SK-N-MC (cell line): Measurements from ENCODE around the gene BCKDHA.

ENCODE experiments used
- DNase-seq: peaks from one replicate; pipeline ENCODE4 v3.0.0-alpha.2; 2011; ENCODE audit warnings: low read depth, low spot score
- H3K27ac ChIP-seq: fragments of 200-600 bp; sonication (generic); 2 replicates; pipeline ENCODE4 v1.5.1; 2016; ENCODE audit warnings: mixed run types
- H3K36me3 ChIP-seq: fragments of 200-600 bp; sonication (generic); 2 replicates; pipeline ENCODE4 v1.6.1; 2017; ENCODE audit warnings: antibody characterized with exemption, low read length, mixed read lengths; ENCODE audit not compliant: insufficient read depth
- H3K4me3 ChIP-seq: fragments of 200-600 bp; sonication (generic); 2 replicates; pipeline ENCODE4 v1.5.1; 2016
- H3K9ac ChIP-seq: fragments of 200-600 bp; sonication (generic); 2 replicates; pipeline ENCODE4 v1.8.0; 2017; ENCODE audit warnings: mixed run types, mixed read lengths; ENCODE audit not compliant: insufficient read length
- H3K9me3 ChIP-seq: fragments of 200-600 bp; sonication (generic); 2 replicates; pipeline ENCODE4 v1.6.1; 2017; ENCODE audit warnings: low read depth, mild to moderate bottlenecking, antibody characterized with exemption, low read length, moderate library complexity, mixed read lengths
- EZH2 ChIP-seq: fragments of 200-600 bp; sonication (generic); IDR thresholded peaks from one replicate; pipeline ENCODE4 v1.6.1; 2017; ENCODE audit warnings: antibody characterized with exemption
- FOXP2 ChIP-seq: optimal IDR thresholded peaks from 2 replicates; pipeline ENCODE3; 2011; ENCODE audit warnings: mild to moderate bottlenecking, moderate library complexity; ENCODE audit not compliant: insufficient read depth; ENCODE audit errors: extremely low read length, control extremely low read depth
- POLR2AphosphoS5 ChIP-seq: IDR thresholded peaks from 2 replicates; pipeline ENCODE4 v1.6.1; 2012; ENCODE audit warnings: mild to moderate bottlenecking, low read depth, low read length, borderline replicate concordance

Gene BCKDHA

GRCh38 chr19:41422955-41423354 is 25.3 kb downstream of the BCKDHA start:
- H3K27ac ChIP-seq: no peak overlapping the region
- TF ChIP-seq FOXP2 (no peak), EZH2 (no peak), POLR2AphosphoS5 (no peak)
- H3K9me3 ChIP-seq: no peaks in the 10 kb centered on the region

GRCh38 chr19:41424335-41425173 is 26.9 kb downstream of the BCKDHA start:
- H3K9ac ChIP-seq: no peak overlapping the region
- DNase-seq: no peak
- no peak overlapping the region for H3K4me3 ChIP-seq
- H3K27ac ChIP-seq: no peak overlapping the region
- TF ChIP-seq FOXP2: no peak
- no peak for TF ChIP-seq EZH2
- no peak for TF ChIP-seq POLR2AphosphoS5
- no peaks in the 10 kb centered on the region; the same call in 1 of the 2 replicates for H3K36me3 ChIP-seq
- H3K9me3 ChIP-seq: no peaks in the 10 kb centered on the region

More at GRCh38 chr19:41422955-41423354, 25.3 kb downstream of the BCKDHA start:
- H3K36me3 ChIP-seq: no peaks in the 10 kb centered on the region; the same call in 1 of the 2 replicates
- H3K4me3 ChIP-seq: no peak overlapping the region
- DNase-seq: no peak
- no peak overlapping the region for H3K9ac ChIP-seq

DNA sequence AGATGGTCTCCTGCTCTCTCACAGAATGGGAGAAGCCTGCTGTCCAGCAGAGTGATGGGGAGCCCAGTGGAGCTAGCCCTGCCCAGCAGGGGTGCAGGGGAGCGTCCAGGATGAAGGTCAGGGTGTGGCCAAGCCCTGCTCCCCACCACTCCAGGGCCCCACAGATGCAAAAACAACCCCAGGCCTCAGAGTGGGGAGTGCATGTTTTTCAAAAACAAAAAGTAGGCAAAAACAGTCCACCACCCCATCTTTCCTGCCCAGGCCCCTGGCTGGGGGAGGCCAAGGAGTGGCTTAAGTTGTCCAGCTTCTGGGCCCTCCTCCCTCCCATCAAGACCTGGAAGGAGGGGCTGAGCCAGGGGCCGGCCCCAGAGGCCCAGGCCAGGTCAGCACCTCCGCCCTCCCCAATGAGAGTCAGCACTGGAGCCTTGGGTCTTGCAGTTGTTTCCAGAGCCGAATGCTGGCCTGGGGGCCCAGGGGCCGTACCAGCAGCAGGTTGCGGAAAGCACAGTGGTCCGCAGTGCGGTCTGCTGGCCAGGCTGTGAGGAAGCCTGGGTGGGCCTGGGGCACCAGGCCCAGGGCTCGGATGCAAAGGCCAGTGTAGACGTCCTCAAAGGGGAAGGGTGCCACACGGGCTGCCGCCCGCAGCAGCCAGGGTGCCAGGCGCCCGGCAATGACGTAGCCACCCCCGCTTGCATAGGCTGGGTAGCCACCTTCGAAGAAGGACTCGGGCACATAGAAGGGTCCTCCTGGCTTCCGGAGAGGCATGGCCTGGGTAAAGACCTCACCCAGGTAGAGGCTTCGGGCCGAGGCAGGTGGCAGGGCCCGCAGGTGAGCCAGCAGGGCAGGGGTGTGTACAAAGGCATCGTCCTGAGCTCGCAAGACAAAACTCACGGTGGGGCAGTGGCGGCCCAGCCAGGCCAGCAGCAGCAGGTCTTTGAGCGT is 27.8 kb downstream of the BCKDHA start:
- no peak overlapping the region for H3K4me3 ChIP-seq
- no peak overlapping the region for H3K27ac ChIP-seq
- DNase-seq: no peak
- no peak overlapping the region for H3K9ac ChIP-seq
- no peaks in the 10 kb centered on the region for H3K36me3 ChIP-seq
- TF ChIP-seq POLR2AphosphoS5 (no peak), EZH2 (no peak), FOXP2 (no peak)
- H3K9me3 ChIP-seq: no peaks in the 10 kb centered on the region

GRCh38 chr19:41426116-41426841 is 28.7 kb downstream of the BCKDHA start:
- Histone ChIP-seq H3K27ac (no peak overlapping the region), H3K9me3 (no peaks in the 10 kb centered on the region), H3K9ac (no peak overlapping the region), H3K4me3 (no peak overlapping the region), H3K36me3 (peaks cover 5% of the 10 kb centered on the region; the same call in 1 of the 2 replicates)
- TF ChIP-seq EZH2 (no peak), POLR2AphosphoS5 (no peak), FOXP2 (no peak)
- no peak for DNase-seq

DNA sequence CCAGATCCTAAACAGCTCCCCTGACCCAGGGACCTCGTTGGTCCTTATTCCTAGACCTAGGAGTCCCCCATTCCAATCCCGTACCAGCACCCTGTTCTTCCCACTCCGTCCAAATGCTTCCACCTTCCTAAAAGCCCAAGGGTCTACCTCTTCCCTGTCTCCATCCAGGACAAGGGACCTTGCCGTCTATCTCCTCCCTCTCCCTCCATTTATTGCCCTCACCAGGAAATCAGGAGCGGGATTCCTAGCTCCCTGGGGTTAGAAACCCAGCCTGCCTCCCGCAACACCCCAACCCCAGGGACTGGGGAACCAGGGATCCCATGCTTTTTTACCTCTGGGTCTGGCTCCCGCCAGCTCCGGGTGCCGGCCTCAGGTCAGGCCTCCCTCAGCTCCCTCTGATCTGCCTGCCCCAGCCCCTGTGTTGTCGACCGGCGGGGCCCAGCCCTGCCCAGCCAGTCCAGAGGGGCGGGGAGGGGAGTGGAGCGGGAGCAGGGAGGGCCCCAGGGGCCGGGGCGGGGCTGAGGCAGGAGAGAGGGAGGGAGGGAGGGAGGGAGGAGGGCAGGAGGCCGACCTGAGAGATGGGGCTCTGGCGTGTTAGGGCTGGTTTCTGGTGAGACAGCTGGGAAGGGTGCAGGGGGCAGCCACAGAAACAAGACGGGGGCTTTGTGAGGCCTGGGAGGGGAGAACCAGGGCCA is 29.5 kb downstream of the BCKDHA start, which contains the start of gene B3GNT8:
TSS of gene B3GNT8 (minus strand) at position 423 of the 695 bp plus-strand sequence. CDS start 596 bp downstream, outside the sequence.
- Histone ChIP-seq H3K36me3 (peaks cover 11% of the 10 kb centered on the region; the same call in 1 of the 2 replicates), H3K9me3 (no peaks in the 10 kb centered on the region), H3K4me3 (peak within 1 kb of the TSS; percentile 49), H3K27ac (no peak within 1 kb of the TSS), H3K9ac (peak within 1 kb of the TSS; percentile 53)
- TF ChIP-seq POLR2AphosphoS5: 0 out of 2 replicates have a peak, but pooled peaks have one; percentile 35
- TF ChIP-seq FOXP2: no peak
- DNase-seq: no peak

- Histone ChIP-seq H3K9me3 (no peaks in the 10 kb centered on the region), H3K9ac (no peak overlapping the region), H3K27ac (0 out of 2 replicates have a peak overlapping the region, but pooled peaks have one; percentile 15), H3K4me3 (peak overlapping the region; percentile 49), H3K36me3 (peaks cover 19% of the 10 kb centered on the region; the same call in 1 of the 2 replicates)
- DNase-seq: no peak
- TF ChIP-seq FOXP2 (no peak), POLR2AphosphoS5 (no peak), EZH2 (no peak)
Measured at GRCh38 chr19:41427647-41428480, 30.2 kb downstream of the BCKDHA start.

DNA sequence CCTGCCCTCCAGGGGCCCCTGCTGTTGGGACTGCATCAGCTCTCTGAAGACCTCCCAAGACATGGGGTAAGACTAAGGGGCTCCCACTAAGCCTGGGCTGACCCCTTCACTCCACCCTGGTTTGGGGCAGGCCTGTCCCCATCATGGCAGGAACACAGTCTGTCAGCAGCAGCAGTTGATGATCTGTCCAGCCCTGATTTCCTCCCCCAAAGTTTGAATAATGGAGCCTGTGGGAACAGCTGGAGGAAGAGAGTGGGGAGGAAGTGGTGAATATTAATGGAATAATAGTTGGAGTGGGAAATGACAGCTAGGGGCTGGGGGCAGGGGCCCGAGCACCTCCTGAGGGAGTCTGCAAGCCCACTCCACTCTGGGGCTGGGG is 30.9 kb downstream of the BCKDHA start:
- TF ChIP-seq FOXP2 (no peak), POLR2AphosphoS5 (no peak), EZH2 (no peak)
- Histone ChIP-seq H3K9me3 (no peaks in the 10 kb centered on the region), H3K36me3 (peaks cover 25% of the 10 kb centered on the region; the same call in 1 of the 2 replicates), H3K27ac (peak overlapping the region; percentile 15; the same call in 1 of the 2 replicates), H3K9ac (no peak overlapping the region), H3K4me3 (peak overlapping the region; percentile 49)
- no peak for DNase-seq
